WTC11 (cell line): Measurements from ENCODE around the gene SCYL1. TPM values are rescaled to one million over a fixed set of nuclear protein-coding genes. Genes with fewer than 3 reads are reported as not detected.

Source experiments
- ATAC-seq: fragments of 200-7000 bp; cut with Tn5 transposase; 2 replicates; pipeline ENCODE4 v1.10.0; 2021; ENCODE audit warnings: mild to moderate bottlenecking, moderate library complexity
- CTCF ChIA-PET: fragments of 300-600 bp; sonication (Branson Sonifier 250); formaldehyde crosslinking; loops from one replicate; lab custom pipeline; 2021; ENCODE audit warnings: antibody characterized with exemption; lab: Charles Lee
- POLR2A ChIA-PET: fragments of 350-600 bp; sonication (Branson Sonifier 250); formaldehyde crosslinking; loops from one replicate; lab custom pipeline; 2021; ENCODE audit warnings: antibody characterized with exemption; lab: Charles Lee
- DNase-seq: peaks from one replicate; pipeline ENCODE4 v3.0.0; 2021; ENCODE audit warnings: low spot score
- H3K27ac Mint-ChIP-seq: 2 replicates; pipeline ENCODE4 v1.8.0; 2021; ENCODE audit warnings: mixed read lengths
- H3K27me3 Mint-ChIP-seq: 2 replicates; pipeline ENCODE4 v1.8.0; 2021; ENCODE audit warnings: low read depth, mild to moderate bottlenecking, moderate library complexity, mixed read lengths
- H3K36me3 Mint-ChIP-seq: 2 replicates; pipeline ENCODE4 v1.8.0; 2021; ENCODE audit warnings: mixed read lengths
- H3K4me1 Mint-ChIP-seq: 2 replicates; pipeline ENCODE4 v1.8.0; 2022; ENCODE audit warnings: mixed read lengths
- H3K4me3 Mint-ChIP-seq: 2 replicates; pipeline ENCODE4 v1.8.0; 2021; ENCODE audit warnings: mild to moderate bottlenecking, moderate library complexity, mixed read lengths
- H3K9me3 Mint-ChIP-seq: 2 replicates; pipeline ENCODE4 v1.8.0; 2021; ENCODE audit warnings: mixed read lengths
- ARID4B ChIP-seq: sonication (generic); formaldehyde crosslinking; IDR thresholded peaks from 2 replicates; pipeline ENCODE4 v1.8.0; 2023; ENCODE audit warnings: missing genetic modification reagents, mild to moderate bottlenecking, borderline replicate concordance
- FOXJ3 ChIP-seq: sonication (generic); formaldehyde crosslinking; IDR thresholded peaks from 2 replicates; pipeline ENCODE4 v1.9.0; 2021; ENCODE audit warnings: missing genetic modification reagents, mild to moderate bottlenecking, borderline replicate concordance
- FOXP1 ChIP-seq: sonication (generic); formaldehyde crosslinking; IDR thresholded peaks from 2 replicates; pipeline ENCODE4 v1.8.0; 2022; ENCODE audit warnings: missing genetic modification reagents, mild to moderate bottlenecking, moderate library complexity, borderline replicate concordance
- NR1H2 ChIP-seq: sonication (generic); formaldehyde crosslinking; IDR thresholded peaks from 2 replicates; pipeline ENCODE4 v1.9.0; 2021; ENCODE audit warnings: mild to moderate bottlenecking, moderate library complexity, missing genetic modification reagents
- NR2C2 ChIP-seq: sonication (generic); formaldehyde crosslinking; IDR thresholded peaks from 2 replicates; pipeline ENCODE4 v1.8.0; 2022; ENCODE audit warnings: mild to moderate bottlenecking, missing genetic modification reagents
- PRDM15 ChIP-seq: sonication (generic); formaldehyde crosslinking; IDR thresholded peaks from 2 replicates; pipeline ENCODE4 v1.8.0; 2022; ENCODE audit warnings: missing genetic modification reagents
- SMAD3 ChIP-seq: sonication (generic); formaldehyde crosslinking; IDR thresholded peaks from 2 replicates; pipeline ENCODE4 v1.8.0; 2022; ENCODE audit warnings: missing genetic modification reagents, mild to moderate bottlenecking, borderline replicate concordance
- SP1 ChIP-seq: sonication (generic); formaldehyde crosslinking; conservative IDR thresholded peaks from 2 replicates; pipeline ENCODE4 v1.8.1; 2022; ENCODE audit warnings: missing genetic modification reagents
- ZSCAN18 ChIP-seq: fragments of 250-450 bp; sonication (Bioruptor Pico); IDR thresholded peaks from 2 replicates; pipeline ENCODE4 v2.1.2; 2022; ENCODE audit warnings: mild to moderate bottlenecking, moderate library complexity
- total RNA-seq: library from RNA; stranded (reverse); gene quantifications from 3 replicates; pipeline ENCODE4 v1.2.3, GENCODE V29; 2021

SCYL1 gene
- total RNA-seq, 1 experiment from 2014 or later, result 76.8 TPM

GRCh38 chr11:65556470-65557279, 31.8 kb downstream of the SCYL1 start (continued):
- no peak for TF ChIP-seq NR1H2 (CRISPR knock-in tag)
- TF ChIP-seq ZSCAN18 (CRISPR knock-in tag), result no peak
- no peak for TF ChIP-seq NR2C2 (CRISPR knock-in tag)
- no peak for TF ChIP-seq FOXJ3 (CRISPR knock-in tag)

- no peak for DNase-seq
- CTCF ChIA-PET, result interaction anchor here (0.8 to 1.7 kb wide), 6 partner anchors 13 to 37 kb away, joined by 3 to 20 read pairs (median 4); partner anchors contain the start of gene ZNRD2
- TF ChIP-seq ARID4B (CRISPR knock-in tag) (no peak), PRDM15 (CRISPR knock-in tag) (no peak), SP1 (CRISPR knock-in tag) (peak; percentile 29; the same call in 1 of the 2 replicates), FOXP1 (CRISPR knock-in tag) (0 out of 2 replicates have a peak, but pooled peaks have one; percentile 38), SMAD3 (CRISPR knock-in tag) (no peak)
- POLR2A ChIA-PET, result interaction anchor here (0.8 kb wide), 1 partner anchor 59 kb away, joined by 3 read pairs; the partner anchor contains the start of gene MALAT1
- no peak for ATAC-seq
- peaks cover 61% of the 10 kb centered on the region for H3K27me3 Mint-ChIP-seq
- H3K9me3 Mint-ChIP-seq, result no peaks in the 10 kb centered on the region
- no peak overlapping the region for H3K27ac Mint-ChIP-seq
- H3K4me1 Mint-ChIP-seq, result peaks cover 54% of the 10 kb centered on the region
- H3K36me3 Mint-ChIP-seq, result no peaks in the 10 kb centered on the region
- H3K4me3 Mint-ChIP-seq, result peak overlapping the region; percentile 69
These were observed 32.6 kb downstream of the SCYL1 start for GRCh38 chr11:65557280-65558001.
